Thymus (tissue), 11 donors: ENCODE measurements around the gene ACTRT3. TPM values are rescaled to one million over a fixed set of nuclear protein-coding genes. Genes with fewer than 3 reads are reported as not detected.
"Not testable (repeated sequence)": the region's sequence is repeated elsewhere in the genome, so short reads cannot be mapped to it uniquely, and the experiment has no call there.

Experiments used
- DNase-seq, 9 donors: peaks; one replicate each; pipeline ENCODE4 v3.0.0-alpha.2; 2013; ENCODE audit warnings: low spot score in 9 of 9, low read depth in 6 of 9, missing footprints in 1 of 9
- H3K27ac ChIP-seq, 2 donors: one replicate each; pipeline ENCODE4 v1.5.1; 2013; ENCODE audit warnings: control low read depth in 1 of 2, low read depth in 1 of 2, low read length in 1 of 2, mild to moderate bottlenecking in 1 of 2, moderate library complexity in 1 of 2
- H3K27me3 ChIP-seq, 2 donors: one replicate each; pipeline ENCODE4 v1.5.1; 2013; ENCODE audit warnings: low read length in 1 of 2; ENCODE audit not compliant: control insufficient read depth in 2 of 2, insufficient read depth in 1 of 2
- H3K36me3 ChIP-seq, 2 donors: one replicate each; pipeline ENCODE4 v1.5.1; 2013; ENCODE audit warnings: low read length in 1 of 2, mild to moderate bottlenecking in 1 of 2, moderate library complexity in 1 of 2; ENCODE audit not compliant: control insufficient read depth in 2 of 2, insufficient read depth in 2 of 2
- H3K4me1 ChIP-seq, 2 donors: one replicate each; pipeline ENCODE4 v1.5.1; 2013; ENCODE audit warnings: low read length in 2 of 2; ENCODE audit not compliant: control insufficient read depth in 2 of 2, insufficient read depth in 2 of 2
- H3K4me3 ChIP-seq, 2 donors: one replicate each; pipeline ENCODE4 v1.5.1; 2013; ENCODE audit warnings: low read length in 2 of 2, control low read depth in 1 of 2, mild to moderate bottlenecking in 1 of 2
- H3K9me3 ChIP-seq, 2 donors: one replicate each; pipeline ENCODE4 v1.5.1; 2013; ENCODE audit warnings: low read length in 1 of 2, mild to moderate bottlenecking in 1 of 2; ENCODE audit not compliant: control insufficient read depth in 2 of 2, insufficient read depth in 1 of 2
- WGBS: extraction: QIAGEN DNeasy Blood & Tissue Kit; methylation state at CpG from one replicate; pipeline ENCODE4 v1.1.7; 2013; 5-methylcytosine and 5-hydroxymethylcytosine counted together
- polyA plus RNA-seq: library from polyadenylated mRNA; stranded (reverse); fragments of 200-250 nt; gene quantifications from one replicate; pipeline ENCODE4 v1.2.3, GENCODE V29; 2013
- total RNA-seq: library from RNA; stranded (reverse); fragments of 120-200 nt; gene quantifications from one replicate; pipeline ENCODE4 v1.2.4, GENCODE V29; 2013
- donor health status: healthy.

ACTRT3 gene
- total and polyA plus RNA-seq, 2 donors = 1.0 to 1.5 TPM

DNA sequence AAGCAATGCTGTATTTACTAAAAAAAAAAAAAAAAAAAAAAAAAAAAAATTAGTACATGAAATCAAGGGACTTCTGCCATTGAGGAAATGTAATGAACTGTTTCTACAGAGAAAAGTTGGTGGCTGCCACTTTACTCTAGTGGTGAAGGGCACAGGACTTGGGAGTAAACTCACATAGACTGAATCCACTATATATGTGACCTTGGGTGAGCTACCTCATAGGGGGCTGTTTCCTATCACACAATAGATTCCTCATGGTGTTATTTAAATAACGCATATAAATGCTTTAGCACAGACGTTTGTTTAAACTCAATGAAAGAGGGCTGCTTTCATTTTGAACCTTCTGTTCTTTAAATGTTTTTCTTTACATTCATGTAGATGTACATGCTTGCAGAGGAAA is 30.3 kb downstream of the ACTRT3 start:
- no peaks in the 10 kb centered on the region for H3K27me3 ChIP-seq
- 92% methylated on average over 2 of the region's 2 CpGs for WGBS
- no peaks in the 10 kb centered on the region for H3K9me3 ChIP-seq
- no peak overlapping the region for H3K27ac ChIP-seq
- no peaks in the 10 kb centered on the region for H3K36me3 ChIP-seq
- H3K4me1 ChIP-seq = no peaks in the 10 kb centered on the region
- DNase-seq = no peak
- H3K4me3 ChIP-seq = no peak overlapping the region

DNA sequence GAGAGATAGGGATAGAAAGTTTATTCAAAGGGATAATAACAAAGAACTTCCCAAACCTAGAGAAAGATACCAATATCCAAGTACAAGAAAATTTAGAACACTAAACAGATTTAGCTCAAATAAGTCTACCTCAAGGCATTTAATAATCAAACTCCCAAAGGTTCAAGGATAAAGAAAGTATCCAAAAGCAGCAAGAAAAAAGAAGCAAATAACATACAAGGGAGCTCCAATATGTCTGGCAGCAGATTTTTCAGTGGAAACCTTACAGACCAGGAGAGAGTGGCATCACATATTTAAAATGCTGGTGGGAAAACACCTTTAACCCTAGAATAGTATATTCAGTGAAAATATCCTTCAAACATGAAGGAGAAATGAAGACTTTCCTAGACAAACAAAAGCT is 37.5 kb downstream of the ACTRT3 start:
- not testable (repeated sequence) for H3K27ac ChIP-seq, H3K4me1 ChIP-seq, H3K27me3 ChIP-seq, H3K36me3 ChIP-seq, H3K9me3 ChIP-seq, DNase-seq, H3K4me3 ChIP-seq

DNA sequence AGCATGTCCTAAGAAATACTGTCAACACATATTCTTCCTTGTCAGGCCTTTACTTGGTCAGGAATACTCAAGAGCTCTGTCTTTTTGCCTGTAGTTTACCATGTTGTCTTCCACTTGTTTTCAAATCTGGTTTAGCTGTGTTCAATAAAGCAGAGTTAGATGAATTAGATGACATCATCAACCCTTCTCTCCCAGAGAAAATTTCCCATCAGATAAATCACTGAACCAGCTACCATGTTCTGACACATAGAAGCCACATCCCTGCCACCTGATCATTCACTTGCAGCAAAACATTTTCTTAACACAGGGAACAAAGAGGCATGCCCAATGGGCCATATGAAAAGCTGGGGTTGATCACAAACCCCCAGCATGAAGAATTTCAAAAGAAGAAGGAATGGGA is 46.6 kb downstream of the ACTRT3 start:
- no peak for DNase-seq

DNA sequence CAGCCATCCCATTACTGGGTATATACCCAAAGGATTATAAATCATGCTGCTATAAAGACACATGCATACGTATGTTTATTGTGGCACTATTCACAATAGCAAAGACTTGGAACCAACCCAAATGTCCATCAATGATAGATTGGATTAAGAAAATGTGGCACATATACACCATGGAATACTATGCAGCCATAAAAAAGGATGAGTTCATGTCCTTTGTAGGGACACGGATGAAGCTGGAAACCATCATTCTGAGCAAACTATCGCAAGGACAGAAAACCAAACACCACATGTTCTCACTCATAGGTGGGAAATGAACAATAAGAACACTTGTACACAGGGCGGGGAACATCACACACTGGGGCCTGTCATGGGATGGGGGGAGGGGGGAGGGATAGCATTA is 50.9 kb downstream of the ACTRT3 start:
- not testable (repeated sequence) for H3K4me1 ChIP-seq, H3K36me3 ChIP-seq, H3K4me3 ChIP-seq, H3K27ac ChIP-seq, H3K27me3 ChIP-seq, DNase-seq, H3K9me3 ChIP-seq
- 96% methylated on average over 3 of the region's 4 CpGs for WGBS

More for the DNA sequence above, 46.6 kb downstream of the ACTRT3 start:
- no peak overlapping the region for H3K27ac ChIP-seq
- no peaks in the 10 kb centered on the region for H3K4me1 ChIP-seq
- H3K4me3 ChIP-seq = no peak overlapping the region
- no peaks in the 10 kb centered on the region for H3K36me3 ChIP-seq
- H3K27me3 ChIP-seq = no peaks in the 10 kb centered on the region
- H3K9me3 ChIP-seq = no peaks in the 10 kb centered on the region

Other genes starting within 250 kb of the ACTRT3 start
- 3.2 TPM for gene MECOM, start 105.8 kb downstream of the ACTRT3 start, total RNA-seq
- 3.5 TPM for gene MECOM, start 105.8 kb downstream of the ACTRT3 start, polyA plus RNA-seq
- 136 TPM for gene TERC, start 4.5 kb downstream of the ACTRT3 start, total RNA-seq
- not detected for gene TERC, start 4.5 kb downstream of the ACTRT3 start, polyA plus RNA-seq
- 26.1 TPM for gene MYNN, start 3.8 kb upstream of the ACTRT3 start, total RNA-seq
- gene MYNN, start 3.8 kb upstream of the ACTRT3 start, polyA plus RNA-seq = 15.4 TPM
- 0.05 TPM for gene LRRIQ4, start 43.3 kb upstream of the ACTRT3 start, total RNA-seq
- gene LRRIQ4, start 43.3 kb upstream of the ACTRT3 start, polyA plus RNA-seq = 0.07 TPM
- gene LRRC34, start 43.3 kb upstream of the ACTRT3 start, total RNA-seq = 5.9 TPM
- gene LRRC34, start 43.3 kb upstream of the ACTRT3 start, polyA plus RNA-seq = 2.6 TPM
- 0.09 TPM for gene LRRC31, start 100.4 kb upstream of the ACTRT3 start, total RNA-seq
- gene LRRC31, start 100.4 kb upstream of the ACTRT3 start, polyA plus RNA-seq = 0.07 TPM
- not detected for gene SAMD7, start 142.0 kb upstream of the ACTRT3 start, total RNA-seq
- gene SAMD7, start 142.0 kb upstream of the ACTRT3 start, polyA plus RNA-seq = not detected
- gene SEC62, start 197.2 kb upstream of the ACTRT3 start, total RNA-seq = 61.7 TPM
- gene SEC62, start 197.2 kb upstream of the ACTRT3 start, polyA plus RNA-seq = 39.2 TPM